ENCODE measurements around the gene SORL1.

- TF ChIP-seq, protein P1, sequence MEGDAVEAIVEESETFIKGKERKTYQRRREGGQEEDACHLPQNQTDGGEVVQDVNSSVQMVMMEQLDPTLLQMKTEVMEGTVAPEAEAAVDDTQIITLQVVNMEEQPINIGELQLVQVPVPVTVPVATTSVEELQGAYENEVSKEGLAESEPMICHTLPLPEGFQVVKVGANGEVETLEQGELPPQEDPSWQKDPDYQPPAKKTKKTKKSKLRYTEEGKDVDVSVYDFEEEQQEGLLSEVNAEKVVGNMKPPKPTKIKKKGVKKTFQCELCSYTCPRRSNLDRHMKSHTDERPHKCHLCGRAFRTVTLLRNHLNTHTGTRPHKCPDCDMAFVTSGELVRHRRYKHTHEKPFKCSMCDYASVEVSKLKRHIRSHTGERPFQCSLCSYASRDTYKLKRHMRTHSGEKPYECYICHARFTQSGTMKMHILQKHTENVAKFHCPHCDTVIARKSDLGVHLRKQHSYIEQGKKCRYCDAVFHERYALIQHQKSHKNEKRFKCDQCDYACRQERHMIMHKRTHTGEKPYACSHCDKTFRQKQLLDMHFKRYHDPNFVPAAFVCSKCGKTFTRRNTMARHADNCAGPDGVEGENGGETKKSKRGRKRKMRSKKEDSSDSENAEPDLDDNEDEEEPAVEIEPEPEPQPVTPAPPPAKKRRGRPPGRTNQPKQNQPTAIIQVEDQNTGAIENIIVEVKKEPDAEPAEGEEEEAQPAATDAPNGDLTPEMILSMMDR (IDR thresholded peaks at IDR 0.05): no peak
- TF ChIP-seq EZH2 (IDR thresholded peaks at IDR 0.05) (no peak), EZH2phosphoT487 (IDR thresholded peaks at IDR 0.05) (no peak)
Measured at GRCh38 chr11:121444526-121444925, 7.6 kb upstream of the SORL1 start.
